Suprapubic skin (tissue), 3 donors: ENCODE data around the gene MEIOC.

Experiments used
- EP300 ChIP-seq: sonication (generic); formaldehyde crosslinking; IDR thresholded peaks from one replicate; pipeline ENCODE4 v1.6.1; 2017; ENCODE audit warnings: antibody characterized with exemption
- POLR2A ChIP-seq, 2 donors: fragments of 450-650 bp; IDR thresholded peaks; one replicate each; pipeline ENCODE4 v1.6.1; 2017; ENCODE audit warnings: antibody characterized with exemption in 2 of 2, mild to moderate bottlenecking in 2 of 2, moderate library complexity in 2 of 2
- TF ChIP-seq, protein P1 (sequence below), 2 donors: fragments of 200-600 bp in 1 of 2; fragments of 450-650 bp in 1 of 2; sonication (generic) in 1 of 2; IDR thresholded peaks; one replicate each; pipeline ENCODE4 v1.5.1; 2016 to 2019; ENCODE audit warnings: antibody characterized with exemption in 2 of 2, mild to moderate bottlenecking in 1 of 2, moderate library complexity in 1 of 2

GRCh38 chr17:44647736-44648135, 8.5 kb upstream of the MEIOC start:
- TF ChIP-seq, protein P1, sequence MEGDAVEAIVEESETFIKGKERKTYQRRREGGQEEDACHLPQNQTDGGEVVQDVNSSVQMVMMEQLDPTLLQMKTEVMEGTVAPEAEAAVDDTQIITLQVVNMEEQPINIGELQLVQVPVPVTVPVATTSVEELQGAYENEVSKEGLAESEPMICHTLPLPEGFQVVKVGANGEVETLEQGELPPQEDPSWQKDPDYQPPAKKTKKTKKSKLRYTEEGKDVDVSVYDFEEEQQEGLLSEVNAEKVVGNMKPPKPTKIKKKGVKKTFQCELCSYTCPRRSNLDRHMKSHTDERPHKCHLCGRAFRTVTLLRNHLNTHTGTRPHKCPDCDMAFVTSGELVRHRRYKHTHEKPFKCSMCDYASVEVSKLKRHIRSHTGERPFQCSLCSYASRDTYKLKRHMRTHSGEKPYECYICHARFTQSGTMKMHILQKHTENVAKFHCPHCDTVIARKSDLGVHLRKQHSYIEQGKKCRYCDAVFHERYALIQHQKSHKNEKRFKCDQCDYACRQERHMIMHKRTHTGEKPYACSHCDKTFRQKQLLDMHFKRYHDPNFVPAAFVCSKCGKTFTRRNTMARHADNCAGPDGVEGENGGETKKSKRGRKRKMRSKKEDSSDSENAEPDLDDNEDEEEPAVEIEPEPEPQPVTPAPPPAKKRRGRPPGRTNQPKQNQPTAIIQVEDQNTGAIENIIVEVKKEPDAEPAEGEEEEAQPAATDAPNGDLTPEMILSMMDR (IDR thresholded peaks at IDR 0.05): no peak
- TF ChIP-seq EP300 (no peak), POLR2A (IDR thresholded peaks at IDR 0.05) (no peak)
